HT1080 (cell line): ENCODE results near the gene ULK4. TPM values are rescaled to one million over a fixed set of nuclear protein-coding genes. Genes with fewer than 3 reads are reported as not detected.
A peak's percentile ranks its signal among the peaks of the same experiment; 100 is the strongest.
"Not testable (repeated sequence)": the region's sequence is repeated elsewhere in the genome, so short reads cannot be mapped to it uniquely, and the experiment has no call there.

ENCODE experiments used
- DNase-seq: peaks from one replicate; pipeline ENCODE4 v3.0.0-alpha.2; 2015; ENCODE audit warnings: low read depth
- total RNA-seq: library from RNA; depleted of rRNA; stranded (reverse); fragments of >200 nt; shearing (Covaris generic); gene quantifications from 2 replicates; pipeline ENCODE4 v1.2.3, GENCODE V29; 2014

ULK4 gene
- total RNA-seq, 1 experiment from 2014 or later: 4.8 TPM

GRCh38 chr3:41450416-41451231 lies 511.3 kb downstream of the ULK4 start:
- no peak for DNase-seq

- no peak for DNase-seq
These were observed 513.5 kb downstream of the ULK4 start for GRCh38 chr3:41448396-41448795.

GRCh38 chr3:41447701-41448100 lies 514.2 kb downstream of the ULK4 start:
- DNase-seq: no peak

- not testable (repeated sequence) for DNase-seq
These were observed 515.6 kb downstream of the ULK4 start for GRCh38 chr3:41446316-41446715.

GRCh38 chr3:41441568-41441967 lies 520.3 kb downstream of the ULK4 start:
- DNase-seq: no peak

GRCh38 chr3:41441139-41441538 lies 520.8 kb downstream of the ULK4 start:
- DNase-seq: no peak

GRCh38 chr3:41436983-41437382 lies 524.9 kb downstream of the ULK4 start:
- DNase-seq: no peak

GRCh38 chr3:41434781-41435180 lies 527.1 kb downstream of the ULK4 start:
- no peak for DNase-seq

GRCh38 chr3:41431386-41431785 lies 530.5 kb downstream of the ULK4 start:
- peak; percentile 1 for DNase-seq

GRCh38 chr3:41430886-41431285 lies 531.0 kb downstream of the ULK4 start:
- no peak for DNase-seq

GRCh38 chr3:41430391-41430790 lies 531.5 kb downstream of the ULK4 start:
- no peak for DNase-seq

- no peak for DNase-seq
These were observed 535.4 kb downstream of the ULK4 start for GRCh38 chr3:41426485-41426884.

- DNase-seq: no peak
These were observed 537.2 kb downstream of the ULK4 start for GRCh38 chr3:41424543-41425300.

- no peak for DNase-seq
These were observed 542.1 kb downstream of the ULK4 start for GRCh38 chr3:41419809-41420208.

GRCh38 chr3:41418961-41419691 lies 542.8 kb downstream of the ULK4 start:
- peak; percentile 95 for DNase-seq

GRCh38 chr3:41417574-41417973 lies 544.3 kb downstream of the ULK4 start:
- DNase-seq: no peak

GRCh38 chr3:41411065-41411464 lies 550.8 kb downstream of the ULK4 start:
- no peak for DNase-seq

GRCh38 chr3:41405466-41405865 lies 556.4 kb downstream of the ULK4 start:
- DNase-seq: peak; percentile 46

- no peak for DNase-seq
These were observed 557.3 kb downstream of the ULK4 start for GRCh38 chr3:41404582-41404981.

GRCh38 chr3:41394896-41395295 lies 567.0 kb downstream of the ULK4 start:
- no peak for DNase-seq

GRCh38 chr3:41370765-41371535 lies 591.0 kb downstream of the ULK4 start:
- not testable (repeated sequence) for DNase-seq
